BLaER1 (cell line): ENCODE measurements around the gene DYNLL2.
"Not testable (repeated sequence)": the region's sequence is repeated elsewhere in the genome, so short reads cannot be mapped to it uniquely, and the experiment has no call there.

Source experiments
- H3K27ac ChIP-seq: shearing (Covaris generic); formaldehyde crosslinking; 2 replicates; pipeline ENCODE4 v1.8.1; 2022
- H3K27me3 ChIP-seq: shearing (Covaris generic); formaldehyde crosslinking; 2 replicates; pipeline ENCODE4 v1.8.1; 2022
- H3K36me3 ChIP-seq: shearing (Covaris generic); formaldehyde crosslinking; 2 replicates; pipeline ENCODE4 v1.8.1; 2022
- H3K4me1 ChIP-seq: shearing (Covaris generic); formaldehyde crosslinking; 2 replicates; pipeline ENCODE4 v1.8.1; 2022
- H3K4me2 ChIP-seq: shearing (Covaris generic); formaldehyde crosslinking; 2 replicates; pipeline ENCODE4 v1.8.1; 2022
- H3K4me3 ChIP-seq: shearing (Covaris generic); formaldehyde crosslinking; 2 replicates; pipeline ENCODE4 v1.8.1; 2022
- H3K9ac ChIP-seq: shearing (Covaris generic); formaldehyde crosslinking; 2 replicates; pipeline ENCODE4 v1.8.1; 2022
- H3K9me3 ChIP-seq: shearing (Covaris generic); formaldehyde crosslinking; 2 replicates; pipeline ENCODE4 v1.8.1; 2022
- H4K20me1 ChIP-seq: shearing (Covaris generic); formaldehyde crosslinking; 2 replicates; pipeline ENCODE4 v1.8.1; 2022
- Cebpa-rat ChIP-seq: shearing (Covaris generic); IDR thresholded peaks from 2 replicates; pipeline ENCODE4 v1.8.1; 2022

The DYNLL2 gene

DNA sequence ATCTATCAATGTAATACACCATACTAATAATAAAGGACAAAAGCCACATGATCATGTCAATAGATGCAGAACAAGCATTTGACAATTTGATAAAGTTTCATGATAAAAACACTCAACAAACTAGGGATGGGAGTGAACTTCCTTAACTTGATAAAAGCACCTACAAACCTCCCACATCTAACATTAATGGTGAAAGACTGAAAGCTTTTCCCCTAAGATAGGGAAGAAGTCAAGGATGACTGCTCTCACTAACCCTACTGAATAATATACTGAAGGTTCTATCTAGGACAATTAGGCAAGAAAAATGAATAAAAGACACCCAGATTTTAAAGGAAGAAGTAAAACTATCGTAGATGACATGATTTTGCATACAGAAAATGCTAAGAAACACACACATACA, 10.4 kb upstream of the DYNLL2 start:
- no peak for TF ChIP-seq Cebpa-rat
- Histone ChIP-seq H3K9me3 (no peaks in the 10 kb centered on the region), H3K27me3 (no peaks in the 10 kb centered on the region), H3K27ac (no peak overlapping the region), H3K9ac (no peak overlapping the region), H3K4me3 (no peak overlapping the region), H3K4me2 (no peak overlapping the region), H3K4me1 (no peaks in the 10 kb centered on the region), H3K36me3 (no peaks in the 10 kb centered on the region), H4K20me1 (no peaks in the 10 kb centered on the region)

DNA sequence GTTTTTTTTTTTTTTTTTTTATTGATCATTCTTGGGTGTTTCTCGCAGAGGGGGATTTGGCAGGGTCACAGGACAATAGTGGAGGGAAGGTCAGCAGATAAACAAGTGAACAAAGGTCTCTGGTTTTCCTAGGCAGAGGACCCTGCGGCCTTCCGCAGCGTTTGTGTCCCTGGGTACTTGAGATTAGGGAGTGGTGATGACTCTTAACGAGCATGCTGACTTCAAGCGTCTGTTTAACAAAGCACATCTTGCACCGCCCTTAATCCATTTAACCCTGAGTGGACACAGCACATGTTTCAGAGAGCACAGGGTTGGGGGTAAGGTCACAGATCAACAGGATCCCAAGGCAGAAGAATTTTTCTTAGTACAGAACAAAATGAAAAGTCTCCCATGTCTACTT, 10.0 kb upstream of the DYNLL2 start:
- not testable (repeated sequence) for H3K9me3 ChIP-seq, H3K4me2 ChIP-seq, H4K20me1 ChIP-seq, H3K36me3 ChIP-seq, H3K27ac ChIP-seq, H3K27me3 ChIP-seq, H3K4me1 ChIP-seq, H3K9ac ChIP-seq, H3K4me3 ChIP-seq

DNA sequence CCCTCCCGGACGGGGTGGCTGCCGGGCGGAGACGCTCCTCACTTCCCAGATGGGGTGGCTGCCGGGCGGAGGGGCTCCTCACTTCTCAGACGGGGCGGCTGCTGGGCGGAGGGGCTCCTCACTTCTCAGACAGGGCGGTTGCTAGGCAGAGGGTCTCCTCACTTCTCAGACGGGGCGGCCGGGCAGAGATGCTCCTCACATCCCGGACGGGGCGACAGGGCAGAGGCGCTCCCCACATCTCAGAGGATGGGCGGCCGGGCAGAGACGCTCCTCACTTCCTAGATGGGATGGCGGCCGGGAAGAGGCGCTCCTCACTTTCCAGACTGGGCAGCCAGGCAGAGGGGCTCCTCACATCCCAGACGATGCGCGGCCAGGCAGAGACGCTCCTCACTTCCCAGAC, 8.8 kb upstream of the DYNLL2 start:
- not testable (repeated sequence) for H3K36me3 ChIP-seq, H3K9ac ChIP-seq, H3K27me3 ChIP-seq, H3K27ac ChIP-seq, H4K20me1 ChIP-seq, H3K4me1 ChIP-seq, H3K9me3 ChIP-seq, H3K4me2 ChIP-seq, H3K4me3 ChIP-seq

DNA sequence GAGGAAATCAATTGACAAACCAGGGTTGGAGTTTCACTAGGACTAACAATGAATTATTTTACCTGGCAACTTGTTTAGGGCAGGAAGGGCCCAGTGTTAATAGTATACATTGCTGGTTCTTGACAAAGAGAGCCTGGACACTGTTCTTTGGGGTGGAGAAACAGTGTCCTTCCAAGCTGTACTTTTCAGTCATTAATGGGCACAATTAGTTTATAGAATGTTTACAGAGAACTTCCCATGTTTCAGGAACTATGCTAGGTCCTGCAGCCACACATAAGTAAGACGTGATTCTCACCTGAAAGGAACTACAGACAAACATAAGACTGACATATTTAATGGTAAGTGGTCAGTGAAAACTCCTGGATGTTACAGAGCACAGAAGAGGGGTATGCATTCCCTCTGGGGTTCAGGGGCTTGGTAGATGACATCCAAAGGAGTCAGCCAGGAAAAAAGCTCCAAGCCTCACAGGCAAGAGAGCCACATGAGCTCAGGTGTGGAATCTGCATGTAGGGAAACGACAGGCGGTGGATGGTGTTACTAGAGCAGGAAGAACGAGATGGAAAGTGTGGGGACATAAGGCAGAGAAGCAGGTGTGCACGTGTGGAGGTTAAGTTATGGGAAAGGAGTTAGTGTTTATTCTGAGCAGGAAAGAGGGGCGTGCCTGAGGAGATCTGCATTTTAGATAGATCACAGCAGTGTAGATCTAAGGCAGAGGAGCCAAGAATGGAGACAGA, 3.8 kb upstream of the DYNLL2 start:
- H4K20me1 ChIP-seq: peaks cover 11% of the 10 kb centered on the region
- no peaks in the 10 kb centered on the region for H3K9me3 ChIP-seq
- H3K27ac ChIP-seq: no peak overlapping the region
- no peaks in the 10 kb centered on the region for H3K27me3 ChIP-seq
- no peaks in the 10 kb centered on the region for H3K36me3 ChIP-seq
- H3K4me2 ChIP-seq: no peak overlapping the region
- H3K4me1 ChIP-seq: peaks cover 17% of the 10 kb centered on the region
- no peak overlapping the region for H3K4me3 ChIP-seq
- TF ChIP-seq Cebpa-rat: no peak
- H3K9ac ChIP-seq: no peak overlapping the region

GRCh38 chr17:58081646-58082340, 1.4 kb upstream of the DYNLL2 start:
- Histone ChIP-seq H3K36me3 (peaks cover 20% of the 10 kb centered on the region), H4K20me1 (peaks cover 34% of the 10 kb centered on the region), H3K4me3 (no peak overlapping the region), H3K9me3 (no peaks in the 10 kb centered on the region), H3K27me3 (no peaks in the 10 kb centered on the region), H3K27ac (peak overlapping the region; percentile 94), H3K4me2 (peak overlapping the region; percentile 92), H3K9ac (no peak overlapping the region), H3K4me1 (peaks cover 41% of the 10 kb centered on the region)
- TF ChIP-seq Cebpa-rat: no peak

GRCh38 chr17:58082341-58082869, 814 bp upstream of the DYNLL2 start:
- Histone ChIP-seq H3K4me3 (peak overlapping the region; percentile 61), H3K4me2 (peak overlapping the region; percentile 92), H3K4me1 (peaks cover 47% of the 10 kb centered on the region), H3K9me3 (no peaks in the 10 kb centered on the region), H4K20me1 (peaks cover 41% of the 10 kb centered on the region), H3K27me3 (no peaks in the 10 kb centered on the region), H3K36me3 (peaks cover 26% of the 10 kb centered on the region), H3K9ac (peak overlapping the region; percentile 80), H3K27ac (peak overlapping the region; percentile 94)
- no peak for TF ChIP-seq Cebpa-rat

DNA sequence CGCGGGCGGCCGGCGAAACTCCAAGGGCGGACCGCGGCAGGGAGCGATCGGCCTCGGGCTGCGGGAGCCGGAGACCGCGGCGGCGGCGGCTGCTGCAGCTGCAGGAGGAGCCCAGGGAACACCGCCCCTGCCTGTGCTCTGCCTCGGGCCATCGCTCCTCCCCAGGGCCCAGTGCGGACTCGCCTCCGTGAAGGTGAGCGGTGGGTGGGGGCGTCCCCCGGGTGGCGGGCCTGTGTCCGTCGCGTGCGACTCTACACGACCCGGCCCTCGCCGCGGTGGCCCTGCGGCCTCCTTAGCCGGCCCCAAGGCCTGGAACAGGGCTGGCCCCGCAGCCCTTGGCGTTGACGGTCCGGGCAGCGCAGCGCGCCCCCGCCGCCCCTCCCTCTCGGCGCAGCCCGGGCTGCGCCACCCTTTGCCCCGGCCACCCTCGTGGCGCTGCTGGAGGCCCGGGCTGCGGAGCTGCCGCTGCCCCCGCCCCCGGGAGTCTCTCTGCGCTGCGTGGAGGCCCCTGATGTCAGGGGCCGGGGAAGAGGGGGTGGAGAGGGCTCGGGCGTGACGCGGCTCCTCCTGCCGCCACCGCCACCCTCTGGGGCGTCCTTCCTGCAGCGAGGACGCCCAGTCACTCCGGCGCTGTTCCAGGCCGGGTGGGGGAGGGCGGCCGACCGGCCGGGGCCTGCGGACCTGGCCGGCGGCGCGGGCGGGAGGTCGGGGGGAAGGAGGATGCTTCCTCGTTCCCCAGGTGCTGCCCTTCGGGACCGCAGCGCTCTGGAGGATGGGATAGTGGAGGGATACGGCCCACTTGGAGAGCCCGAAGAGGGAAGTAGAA, 485 bp downstream of the DYNLL2 start:
- peaks cover 60% of the 10 kb centered on the region for H3K4me1 ChIP-seq
- TF ChIP-seq Cebpa-rat: no peak
- H3K9ac ChIP-seq: peak overlapping the region; percentile 97
- peak overlapping the region; percentile 95 for H3K27ac ChIP-seq
- no peaks in the 10 kb centered on the region for H3K27me3 ChIP-seq
- no peaks in the 10 kb centered on the region for H3K9me3 ChIP-seq
- H4K20me1 ChIP-seq: peaks cover 54% of the 10 kb centered on the region
- H3K36me3 ChIP-seq: peaks cover 39% of the 10 kb centered on the region
- H3K4me2 ChIP-seq: peak overlapping the region; percentile 92
- H3K4me3 ChIP-seq: peak overlapping the region; percentile 99

- H3K27me3 ChIP-seq: no peaks in the 10 kb centered on the region
- peak overlapping the region; percentile 95 for H3K27ac ChIP-seq
- TF ChIP-seq Cebpa-rat: no peak
- H3K4me2 ChIP-seq: peak overlapping the region; percentile 92
- H3K9ac ChIP-seq: peak overlapping the region; percentile 97
- H3K9me3 ChIP-seq: no peaks in the 10 kb centered on the region
- H3K4me3 ChIP-seq: peak overlapping the region; percentile 99
- peaks cover 46% of the 10 kb centered on the region for H3K36me3 ChIP-seq
- peaks cover 60% of the 10 kb centered on the region for H3K4me1 ChIP-seq
- H4K20me1 ChIP-seq: peaks cover 61% of the 10 kb centered on the region
Observed at GRCh38 chr17:58084317-58084981, 1.2 kb downstream of the DYNLL2 start.

GRCh38 chr17:58085039-58085715, 2.0 kb downstream of the DYNLL2 start:
- H3K9me3 ChIP-seq: no peaks in the 10 kb centered on the region
- peaks cover 60% of the 10 kb centered on the region for H3K4me1 ChIP-seq
- H3K27ac ChIP-seq: no peak overlapping the region
- H4K20me1 ChIP-seq: peaks cover 68% of the 10 kb centered on the region
- H3K36me3 ChIP-seq: peaks cover 54% of the 10 kb centered on the region
- 0 out of 2 replicates have a peak overlapping the region, but pooled peaks have one; percentile 97 for H3K9ac ChIP-seq
- no peaks in the 10 kb centered on the region for H3K27me3 ChIP-seq
- no peak for TF ChIP-seq Cebpa-rat
- H3K4me3 ChIP-seq: peak overlapping the region; percentile 99
- H3K4me2 ChIP-seq: peak overlapping the region; percentile 92
